Breast epithelium (tissue), 4 donors: ENCODE data around the gene FAM180A. TPM values are rescaled to one million over a fixed set of nuclear protein-coding genes. Genes with fewer than 3 reads are reported as not detected.
"Not testable (repeated sequence)": the region's sequence is repeated elsewhere in the genome, so short reads cannot be mapped to it uniquely, and the experiment has no call there.

Source experiments
- DNase-seq, 2 donors: peaks; one replicate each; pipeline ENCODE4 v3.0.0-alpha.2; 2019; ENCODE audit warnings: low spot score in 2 of 2
- H3K27ac ChIP-seq, 2 donors: fragments of 200-600 bp; sonication (generic) in 1 of 2; one replicate each; pipeline ENCODE4 v1.5.1; 2016 to 2019; ENCODE audit warnings: mild to moderate bottlenecking in 1 of 2
- H3K27me3 ChIP-seq, 2 donors: fragments of 200-600 bp; sonication (generic) in 1 of 2; one replicate each; pipeline versions ENCODE4 v1.5.1 to v1.6.0; 2017 to 2019; ENCODE audit warnings: control low read depth in 1 of 2, mild to moderate bottlenecking in 1 of 2
- H3K36me3 ChIP-seq: fragments of 200-600 bp; one replicate; pipeline ENCODE4 v1.5.1; 2019
- H3K4me1 ChIP-seq, 2 donors: fragments of 200-600 bp; sonication (generic); one replicate each; pipeline ENCODE4 v1.5.1; 2016 to 2019; ENCODE audit warnings: control low read depth in 1 of 2
- H3K4me3 ChIP-seq, 3 donors: fragments of 200-600 bp; sonication (generic); 1 replicate in 2 of 3; 2 replicates in 1 of 3; pipeline ENCODE4 v1.5.1; 2016 to 2019; ENCODE audit warnings: mild to moderate bottlenecking in 3 of 3, moderate library complexity in 2 of 3
- H3K9me3 ChIP-seq, 2 donors: fragments of 200-600 bp; sonication (generic) in 1 of 2; one replicate each; pipeline ENCODE4 v1.5.1; 2016 to 2019; ENCODE audit warnings: control low read depth in 1 of 2
- POLR2A ChIP-seq: fragments of 450-650 bp; IDR thresholded peaks from one replicate; pipeline ENCODE4 v1.6.1; 2016; ENCODE audit warnings: antibody characterized with exemption, mild to moderate bottlenecking, moderate library complexity
- POLR2AphosphoS5 ChIP-seq, 3 donors: sonication (generic); formaldehyde crosslinking; IDR thresholded peaks; one replicate each; pipeline ENCODE4 v1.6.1; 2017; ENCODE audit warnings: antibody characterized with exemption in 3 of 3
- intact Hi-C: fragments of 100-400 bp; cut with DNase I; formaldehyde crosslinking; loops from one replicate; pipeline ENCODE4 v1.15.1; 2023; ENCODE audit warnings: low total_unique reads
- total RNA-seq, 3 donors: library from RNA; depleted of rRNA; stranded (reverse); fragments of >200 nt; gene quantifications; one replicate each; pipeline ENCODE4 v1.1.0, GENCODE V29; 2016
- TF ChIP-seq, protein P1 (sequence below), 3 donors: fragments of 450-650 bp; IDR thresholded peaks; one replicate each; pipeline ENCODE4 v1.5.1; 2016 to 2017; ENCODE audit warnings: antibody characterized with exemption in 3 of 3, mild to moderate bottlenecking in 3 of 3, moderate library complexity in 3 of 3

The FAM180A gene
- total RNA-seq, 3 donors from 2014 or later = 5.2 to 11.9 (median 9.1) TPM

DNA sequence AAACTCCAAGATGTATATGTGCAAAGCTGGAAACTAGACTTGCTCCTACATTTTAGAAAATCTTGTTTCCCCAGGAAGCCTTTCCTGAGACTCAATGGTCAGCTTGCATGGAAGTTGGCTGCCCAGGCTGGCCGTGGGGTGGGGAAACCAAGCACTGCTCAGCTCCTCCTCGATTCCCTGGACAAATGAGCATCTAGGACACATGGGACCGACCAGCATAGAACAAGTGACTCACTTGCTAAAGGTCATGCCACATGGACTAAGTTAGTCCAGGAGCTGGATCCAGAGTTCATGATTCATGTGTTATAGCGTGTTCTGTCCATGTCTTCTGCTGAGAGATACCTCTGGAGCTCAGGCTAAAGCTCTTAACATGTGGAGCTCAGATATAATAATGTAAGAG, 6.2 kb downstream of the FAM180A start:
- intact Hi-C loops = no loop called here
- H3K27me3 ChIP-seq = no peaks in the 10 kb centered on the region
- no peaks in the 10 kb centered on the region for H3K9me3 ChIP-seq
- peaks cover 0 to 13% of the 10 kb centered on the region in 2 donors for H3K4me1 ChIP-seq
- H3K27ac ChIP-seq = peak overlapping the region in 1 of 2 donors; percentile 7
- no peak for DNase-seq
- no peak for TF ChIP-seq POLR2AphosphoS5 (IDR thresholded peaks at IDR 0.05)
- TF ChIP-seq, protein P1, sequence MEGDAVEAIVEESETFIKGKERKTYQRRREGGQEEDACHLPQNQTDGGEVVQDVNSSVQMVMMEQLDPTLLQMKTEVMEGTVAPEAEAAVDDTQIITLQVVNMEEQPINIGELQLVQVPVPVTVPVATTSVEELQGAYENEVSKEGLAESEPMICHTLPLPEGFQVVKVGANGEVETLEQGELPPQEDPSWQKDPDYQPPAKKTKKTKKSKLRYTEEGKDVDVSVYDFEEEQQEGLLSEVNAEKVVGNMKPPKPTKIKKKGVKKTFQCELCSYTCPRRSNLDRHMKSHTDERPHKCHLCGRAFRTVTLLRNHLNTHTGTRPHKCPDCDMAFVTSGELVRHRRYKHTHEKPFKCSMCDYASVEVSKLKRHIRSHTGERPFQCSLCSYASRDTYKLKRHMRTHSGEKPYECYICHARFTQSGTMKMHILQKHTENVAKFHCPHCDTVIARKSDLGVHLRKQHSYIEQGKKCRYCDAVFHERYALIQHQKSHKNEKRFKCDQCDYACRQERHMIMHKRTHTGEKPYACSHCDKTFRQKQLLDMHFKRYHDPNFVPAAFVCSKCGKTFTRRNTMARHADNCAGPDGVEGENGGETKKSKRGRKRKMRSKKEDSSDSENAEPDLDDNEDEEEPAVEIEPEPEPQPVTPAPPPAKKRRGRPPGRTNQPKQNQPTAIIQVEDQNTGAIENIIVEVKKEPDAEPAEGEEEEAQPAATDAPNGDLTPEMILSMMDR (IDR thresholded peaks at IDR 0.05) = no peak
- no peak for TF ChIP-seq POLR2A
- H3K36me3 ChIP-seq = no peaks in the 10 kb centered on the region
- no peak overlapping the region for H3K4me3 ChIP-seq

DNA sequence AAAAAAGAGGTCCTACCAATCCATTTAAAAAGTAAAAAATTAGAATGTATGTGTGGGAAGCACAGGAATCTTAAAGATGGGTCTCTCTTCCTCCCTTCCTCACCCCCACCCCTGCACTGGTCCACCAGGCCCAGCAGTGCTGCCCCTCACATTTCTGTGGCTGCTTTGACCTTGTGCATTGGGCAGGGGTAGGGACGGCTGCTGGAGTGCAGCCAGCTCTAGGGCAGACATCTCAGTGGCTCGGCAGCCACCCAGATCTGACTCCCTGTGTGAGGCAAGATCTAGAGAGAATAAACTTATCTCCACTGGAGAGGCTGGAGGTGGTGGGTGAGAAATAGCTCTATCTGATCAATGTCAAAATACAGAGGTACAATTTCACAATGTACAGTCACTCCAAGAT, 6.7 kb downstream of the FAM180A start:
- Histone ChIP-seq H3K4me3 (no peak overlapping the region), H3K27me3 (no peaks in the 10 kb centered on the region), H3K36me3 (no peaks in the 10 kb centered on the region), H3K27ac (no peak overlapping the region), H3K4me1 (peaks cover 0 to 13% of the 10 kb centered on the region in 2 donors), H3K9me3 (no peaks in the 10 kb centered on the region)
- no peak for TF ChIP-seq POLR2AphosphoS5 (IDR thresholded peaks at IDR 0.05)
- TF ChIP-seq POLR2A = no peak
- TF ChIP-seq, protein P1 (IDR thresholded peaks at IDR 0.05) = no peak
- DNase-seq = no peak
- intact Hi-C loops = no loop called here

DNA sequence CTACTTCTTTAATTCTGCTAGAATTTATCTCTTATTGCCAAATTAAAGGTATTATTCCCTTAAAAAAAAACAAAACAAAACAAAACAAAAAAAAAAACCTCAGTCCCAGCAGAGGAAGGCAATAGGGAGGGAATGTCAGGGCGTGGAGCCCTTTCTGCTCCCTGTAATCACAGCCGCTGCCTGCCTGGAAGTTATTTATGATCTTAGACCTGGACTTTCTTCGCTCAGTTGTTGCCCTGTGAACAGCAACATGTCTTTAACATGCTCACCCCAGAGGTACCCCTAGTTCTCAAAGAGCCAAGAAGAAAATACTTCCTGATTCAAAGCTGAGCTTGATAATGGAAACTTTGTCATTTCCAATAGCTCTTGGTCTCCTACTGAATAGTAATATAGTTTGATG, 7.7 kb downstream of the FAM180A start:
- Histone ChIP-seq H3K27ac (no peak overlapping the region), H3K36me3 (no peaks in the 10 kb centered on the region), H3K4me1 (peaks cover 0 to 13% of the 10 kb centered on the region in 2 donors), H3K9me3 (no peaks in the 10 kb centered on the region), H3K27me3 (no peaks in the 10 kb centered on the region), H3K4me3 (no peak overlapping the region)
- intact Hi-C loops = no loop called here
- TF ChIP-seq POLR2AphosphoS5 (IDR thresholded peaks at IDR 0.05) (no peak), POLR2A (no peak)
- TF ChIP-seq, protein P1 (IDR thresholded peaks at IDR 0.05) = no peak
- DNase-seq = no peak

DNA sequence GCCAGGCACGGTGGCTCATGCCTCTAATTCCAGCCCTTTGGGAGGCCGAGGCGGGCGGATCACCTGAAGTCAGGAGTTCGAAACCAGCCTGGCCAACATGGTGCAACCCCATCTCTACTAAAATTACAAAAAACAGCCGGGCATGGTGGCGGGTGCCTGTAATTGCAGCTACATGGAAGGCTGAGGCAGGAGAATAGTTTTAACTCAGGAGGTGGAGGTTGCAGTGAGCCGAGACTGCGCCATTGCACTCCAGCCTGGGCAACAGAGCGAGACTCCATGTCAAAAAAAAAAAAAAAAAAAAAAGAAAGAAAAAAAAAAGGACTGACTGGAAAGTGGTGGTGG, 11.3 kb downstream of the FAM180A start:
- H3K36me3 ChIP-seq, intact Hi-C loops, H3K4me3 ChIP-seq, H3K9me3 ChIP-seq, DNase-seq, H3K27ac ChIP-seq, H3K27me3 ChIP-seq, H3K4me1 ChIP-seq: not testable (repeated sequence)

DNA sequence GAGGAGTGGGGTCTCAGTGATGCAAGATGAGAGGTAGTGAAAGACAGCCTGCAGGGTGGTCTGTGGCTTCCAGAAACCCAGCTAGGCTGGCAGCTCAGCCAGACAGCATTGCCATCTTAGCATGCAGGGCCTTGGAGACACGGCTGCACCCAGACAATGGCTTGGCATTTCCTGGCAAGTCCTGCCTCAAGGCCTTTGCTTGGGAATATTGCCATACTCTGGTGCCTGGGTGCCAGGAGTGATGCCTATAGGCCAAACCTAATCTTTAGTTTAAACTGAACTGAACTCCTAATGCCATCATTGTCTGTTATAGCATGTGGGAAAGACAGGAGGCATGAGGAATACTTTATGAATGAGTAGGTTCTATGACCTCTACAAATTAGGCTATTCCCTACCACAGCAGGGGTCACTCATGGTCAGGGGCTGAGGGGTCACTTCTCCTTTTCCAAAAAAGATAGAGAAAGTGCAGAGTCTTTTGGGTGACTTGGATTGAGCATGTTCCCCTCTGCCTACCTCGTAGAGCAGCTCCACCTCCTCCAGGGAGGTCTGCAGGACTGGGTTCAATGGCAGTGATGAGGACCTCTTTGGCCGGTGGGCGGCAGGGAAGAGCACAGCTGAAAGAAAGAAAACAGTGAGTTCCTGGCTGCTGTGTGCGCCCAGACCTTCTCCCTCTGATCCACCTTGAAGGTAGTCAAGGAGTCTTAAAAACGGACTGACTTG, 11.9 kb downstream of the FAM180A start:
- TF ChIP-seq POLR2AphosphoS5 (IDR thresholded peaks at IDR 0.05) (no peak), POLR2A (no peak)
- TF ChIP-seq, protein P1 (IDR thresholded peaks at IDR 0.05) = no peak
- H3K4me1 ChIP-seq = no peaks in the 10 kb centered on the region
- H3K9me3 ChIP-seq = no peaks in the 10 kb centered on the region
- H3K27ac ChIP-seq = no peak overlapping the region
- DNase-seq = no peak
- H3K36me3 ChIP-seq = no peaks in the 10 kb centered on the region
- no peak overlapping the region for H3K4me3 ChIP-seq
- no peaks in the 10 kb centered on the region for H3K27me3 ChIP-seq
- intact Hi-C loops = no loop called here

DNA sequence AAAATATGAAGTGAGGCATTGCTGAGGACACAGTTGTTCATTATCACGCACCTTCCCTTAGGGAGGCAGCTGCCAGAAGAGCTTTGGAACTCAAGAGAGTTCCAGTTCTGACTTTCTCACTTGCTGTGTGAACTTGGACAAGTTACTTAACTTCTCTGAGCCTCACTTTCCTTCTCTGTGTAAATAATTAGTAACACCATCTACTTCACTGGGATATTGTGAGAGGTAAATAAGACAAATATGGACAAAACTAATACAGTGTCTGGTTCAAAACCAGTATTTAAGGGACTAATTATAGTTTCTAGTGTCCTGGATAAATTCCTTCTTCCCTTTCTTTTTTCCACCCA, 14.3 kb downstream of the FAM180A start:
- Histone ChIP-seq H3K4me3 (no peak overlapping the region), H3K27me3 (no peaks in the 10 kb centered on the region), H3K27ac (no peak overlapping the region), H3K36me3 (no peaks in the 10 kb centered on the region), H3K9me3 (no peaks in the 10 kb centered on the region), H3K4me1 (peaks cover 0 to 3% of the 10 kb centered on the region in 2 donors)
- DNase-seq = no peak
- intact Hi-C loops = no loop called here
- no peak for TF ChIP-seq POLR2A
- no peak for TF ChIP-seq POLR2AphosphoS5 (IDR thresholded peaks at IDR 0.05)
- TF ChIP-seq, protein P1 (IDR thresholded peaks at IDR 0.05) = no peak
